Measurements from ENCODE around the gene CCDC9B. TPM values are rescaled to one million over a fixed set of nuclear protein-coding genes. Genes with fewer than 3 reads are reported as not detected.

The CCDC9B gene
- total RNA-seq, 2 donors from 2014 or later, result 31.8 to 32.2 TPM

DNA sequence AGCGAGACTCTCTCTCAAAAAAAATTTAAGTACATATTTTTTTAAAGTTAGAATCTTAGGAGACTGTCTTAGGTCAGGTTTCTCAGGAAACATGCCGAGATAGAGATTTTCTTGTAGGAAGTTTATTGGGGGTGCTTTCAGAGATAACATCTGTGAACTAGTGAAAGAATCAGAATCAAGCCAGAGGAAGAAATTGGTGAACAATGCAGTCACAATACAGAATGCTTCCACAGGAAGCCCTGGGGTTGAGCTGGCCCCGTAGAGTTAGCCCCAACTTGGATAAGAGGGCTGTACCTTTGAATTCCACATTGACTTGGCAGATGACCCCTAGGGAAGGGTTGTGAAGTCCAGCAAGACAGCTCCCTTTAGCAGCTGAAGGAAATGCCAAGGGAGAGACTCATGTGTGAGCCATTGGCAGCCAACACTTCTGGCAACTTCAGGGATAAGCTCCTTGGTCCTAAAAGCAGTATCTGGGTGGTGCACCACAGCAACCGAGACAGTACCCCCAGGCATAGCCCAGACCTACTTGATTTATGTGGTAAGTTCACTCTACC, 25.9 kb downstream of the CCDC9B start:
- DNase-seq (ENCODE audit: low spot score), result no peak
- Histone ChIP-seq H3K36me3 (no peaks in the 10 kb centered on the region), H3K4me1 (no peaks in the 10 kb centered on the region), H3K27ac (no peak overlapping the region), H3K4me3 (no peak overlapping the region), H3K27me3 (no peaks in the 10 kb centered on the region), H3K9me3 (no peaks in the 10 kb centered on the region)
- TF ChIP-seq CTCF (IDR thresholded peaks at IDR 0.05), result no peak

- H3K9me3 ChIP-seq, result no peaks in the 10 kb centered on the region
- no peak for DNase-seq (ENCODE audit: low spot score)
- H3K4me3 ChIP-seq, result no peak overlapping the region
- H3K27ac ChIP-seq, result no peak overlapping the region
- no peak for TF ChIP-seq CTCF (IDR thresholded peaks at IDR 0.05)
- H3K36me3 ChIP-seq, result no peaks in the 10 kb centered on the region
- H3K4me1 ChIP-seq, result no peaks in the 10 kb centered on the region
- no peaks in the 10 kb centered on the region for H3K27me3 ChIP-seq
These were observed 27.0 kb downstream of the CCDC9B start for GRCh38 chr15:40313531-40314398.

GRCh38 chr15:40312370-40313158, 28.2 kb downstream of the CCDC9B start:
- Histone ChIP-seq H3K27me3 (no peaks in the 10 kb centered on the region), H3K4me1 (peaks cover 0 to 4% of the 10 kb centered on the region in 2 donors), H3K27ac (no peak overlapping the region), H3K9me3 (no peaks in the 10 kb centered on the region), H3K4me3 (no peak overlapping the region), H3K36me3 (no peaks in the 10 kb centered on the region)
- DNase-seq (ENCODE audit: low spot score), result no peak
- TF ChIP-seq CTCF (IDR thresholded peaks at IDR 0.05), result no peak

- no peaks in the 10 kb centered on the region for H3K27me3 ChIP-seq
- no peak for DNase-seq (ENCODE audit: low spot score)
- no peak for TF ChIP-seq CTCF (IDR thresholded peaks at IDR 0.05)
These were observed 29.7 kb downstream of the CCDC9B start for GRCh38 chr15:40310993-40311392.

GRCh38 chr15:40310001-40310959, 30.5 kb downstream of the CCDC9B start:
- Histone ChIP-seq H3K27me3 (no peaks in the 10 kb centered on the region), H3K4me1 (peaks cover 0 to 8% of the 10 kb centered on the region in 2 donors), H3K9me3 (no peaks in the 10 kb centered on the region), H3K4me3 (no peak overlapping the region), H3K36me3 (no peaks in the 10 kb centered on the region), H3K27ac (no peak overlapping the region)
- no peak for DNase-seq (ENCODE audit: low spot score)
- TF ChIP-seq CTCF (IDR thresholded peaks at IDR 0.05), result peak; percentile 62 to 84

More at GRCh38 chr15:40310993-40311392, 29.7 kb downstream of the CCDC9B start:
- peaks cover 0 to 8% of the 10 kb centered on the region in 2 donors for H3K4me1 ChIP-seq
- H3K4me3 ChIP-seq, result no peak overlapping the region
- H3K27ac ChIP-seq, result no peak overlapping the region
- no peaks in the 10 kb centered on the region for H3K9me3 ChIP-seq
- H3K36me3 ChIP-seq, result no peaks in the 10 kb centered on the region

All from right atrium auricular region (tissue), 2 donors.